Right cardiac atrium (tissue), 5 donors: ENCODE results near the gene FAM50A. TPM values are rescaled to one million over a fixed set of nuclear protein-coding genes. Genes with fewer than 3 reads are reported as not detected.
"Not testable (repeated sequence)": the region's sequence is repeated elsewhere in the genome, so short reads cannot be mapped to it uniquely, and the experiment has no call there.

ENCODE experiments used
- ATAC-seq, 2 donors: fragments of 200-7000 bp; cut with Tn5 transposase; one replicate each; pipeline versions ENCODE4 v1.8.0 to v1.9.1; 2020; ENCODE audit warnings: moderate library complexity in 2 of 2, mild to moderate bottlenecking in 1 of 2
- DNase-seq, 3 donors: peaks; one replicate each; pipeline ENCODE4 v3.0.0-alpha.2; 2020
- H3K27ac ChIP-seq: one replicate; pipeline ENCODE4 v1.5.1; 2013; ENCODE audit warnings: mild to moderate bottlenecking, low read length, control low read depth, moderate library complexity
- H3K27me3 ChIP-seq: one replicate; pipeline ENCODE4 v1.6.1; 2013; ENCODE audit not compliant: control insufficient read depth, insufficient read depth
- H3K4me1 ChIP-seq: one replicate; pipeline ENCODE4 v1.6.1; 2013; ENCODE audit warnings: low read length; ENCODE audit not compliant: control insufficient read depth, insufficient read depth
- H3K4me3 ChIP-seq: one replicate; pipeline ENCODE4 v1.5.1; 2013; ENCODE audit warnings: low read length, control low read depth
- H3K9me3 ChIP-seq: one replicate; pipeline ENCODE4 v1.6.1; 2013; ENCODE audit warnings: low read length; ENCODE audit not compliant: control insufficient read depth
- WGBS: extraction: QIAGEN DNeasy Blood & Tissue Kit; methylation state at CpG from one replicate; pipeline ENCODE4 v1.1.7; 2013; 5-methylcytosine and 5-hydroxymethylcytosine counted together
- intact Hi-C, 4 donors: fragments of 100-400 bp; cut with DNase I; formaldehyde crosslinking; loops; one replicate each; pipeline versions ENCODE4 v1.11.0 to v1.14.0; 2022 to 2023
- polyA plus RNA-seq: library from polyadenylated mRNA; stranded (reverse); fragments of 200-250 nt; gene quantifications from one replicate; pipeline ENCODE4 v1.2.3, GENCODE V29; 2013
- total RNA-seq, 4 donors: library from RNA; stranded (reverse); fragmentation: NEBNext Ultra II Directional; extraction: Animal tissue kit (Norgen Biotek cat#: 25700); gene quantifications; one replicate each; pipeline ENCODE4 v1.2.1, GENCODE V29; 2021
- donor health status: healthy with polysubstance abuse.
- donor health status: DM: no; HTN: yes; CAD: no.
- donor health status: DM: no; HTN: no; CAD: no.
- donor health status: DM: no; HTN: yes; CAD: no; lungs with severe emphysema.
- donor health status: DM: yes; HTN: yes; CAD: no.

FAM50A gene
- total and polyA plus RNA-seq, 5 donors, result 48.6 to 88.7 (median 53.3) TPM

- Histone ChIP-seq H3K9me3 (no peaks in the 10 kb centered on the region), H3K27me3 (no peaks in the 10 kb centered on the region), H3K4me3 (peak within 1 kb of the TSS; percentile 92), H3K27ac (peak within 1 kb of the TSS; percentile 89), H3K4me1 (peaks cover 6% of the 10 kb centered on the region)
- ATAC-seq, result peak; percentile 40 to 43
- peak; percentile 71 to 89 (median 86) for DNase-seq
- intact Hi-C loops, result no loop called here
- under 1% methylated on average over 77 of the region's 95 CpGs for WGBS
Observed at GRCh38 chrX:154486396-154487207, 42.7 kb downstream of the FAM50A start, which contains the start of gene UBL4A. Gene UBL4A (minus strand): TSS chrX:154486615. CDS start chrX:154486584, 31 bp downstream.

GRCh38 chrX:154487518-154488290 lies 43.8 kb downstream of the FAM50A start:
- DNase-seq (peak in 1 of 3 donors; percentile 56), ATAC-seq (no peak)
- no peak overlapping the region for H3K4me3 ChIP-seq
- no peak overlapping the region for H3K27ac ChIP-seq
- intact Hi-C loops, result no loop called here
- H3K27me3 ChIP-seq, result no peaks in the 10 kb centered on the region
- peaks cover 6% of the 10 kb centered on the region for H3K4me1 ChIP-seq
- 92% methylated on average over 28 of the region's 28 CpGs for WGBS
- H3K9me3 ChIP-seq, result no peaks in the 10 kb centered on the region

GRCh38 chrX:154488336-154489075 lies 44.6 kb downstream of the FAM50A start:
- no peak overlapping the region for H3K4me3 ChIP-seq
- no peaks in the 10 kb centered on the region for H3K9me3 ChIP-seq
- H3K27me3 ChIP-seq, result no peaks in the 10 kb centered on the region
- no peak for ATAC-seq
- intact Hi-C loops, result no loop called here
- DNase-seq, result peak in 1 of 3 donors; percentile 60
- peaks cover 6% of the 10 kb centered on the region for H3K4me1 ChIP-seq
- 89% methylated on average over 20 of the region's 20 CpGs for WGBS
- H3K27ac ChIP-seq, result no peak overlapping the region

- DNase-seq (peak in 1 of 3 donors; percentile 39), ATAC-seq (no peak)
- Histone ChIP-seq H3K4me3 (no peak overlapping the region), H3K27me3 (no peaks in the 10 kb centered on the region), H3K4me1 (peaks cover 6% of the 10 kb centered on the region), H3K27ac (no peak overlapping the region), H3K9me3 (no peaks in the 10 kb centered on the region)
- 79% methylated on average over 4 of the region's 4 CpGs for WGBS
- intact Hi-C loops, result no loop called here
Observed at GRCh38 chrX:154489182-154489581, 45.2 kb downstream of the FAM50A start.

- peaks cover 6% of the 10 kb centered on the region for H3K4me1 ChIP-seq
- intact Hi-C loops, result no loop called here
- DNase-seq (peak in 2 of 3 donors; percentile 33 to 69), ATAC-seq (peak; percentile 2 to 7)
- H3K9me3 ChIP-seq, result no peaks in the 10 kb centered on the region
- peak overlapping the region; percentile 66 for H3K27ac ChIP-seq
- peak overlapping the region; percentile 81 for H3K4me3 ChIP-seq
- 0% methylated on average over 19 of the region's 19 CpGs for WGBS
- no peaks in the 10 kb centered on the region for H3K27me3 ChIP-seq
Observed at GRCh38 chrX:154490021-154490413, 46.1 kb downstream of the FAM50A start.

GRCh38 chrX:154490414-154491083 lies 46.6 kb downstream of the FAM50A start, which contains the start of gene SLC10A3:
Gene SLC10A3 (minus strand): TSS chrX:154490629. CDS start chrX:154488940, 1,689 bp downstream.
- intact Hi-C loops, result no loop called here
- Histone ChIP-seq H3K27ac (peak within 1 kb of the TSS; percentile 83), H3K9me3 (no peaks in the 10 kb centered on the region), H3K27me3 (no peaks in the 10 kb centered on the region), H3K4me1 (peaks cover 6% of the 10 kb centered on the region), H3K4me3 (peak within 1 kb of the TSS; percentile 81)
- peak; percentile 91 to 95 for ATAC-seq
- WGBS, result 1% methylated on average over 65 of the region's 71 CpGs
- peak; percentile 94 to 97 (median 96) for DNase-seq

- H3K4me3 ChIP-seq, result no peak overlapping the region
- intact Hi-C loops, result no loop called here
- 88% methylated on average over 3 of the region's 3 CpGs for WGBS
- no peak for ATAC-seq
- peaks cover 2% of the 10 kb centered on the region for H3K4me1 ChIP-seq
- no peak overlapping the region for H3K27ac ChIP-seq
- DNase-seq, result no peak
- H3K9me3 ChIP-seq, result no peaks in the 10 kb centered on the region
- H3K27me3 ChIP-seq, result no peaks in the 10 kb centered on the region
Observed at GRCh38 chrX:154494715-154495114, 50.8 kb downstream of the FAM50A start.

- Histone ChIP-seq H3K27me3 (no peaks in the 10 kb centered on the region), H3K4me1 (no peaks in the 10 kb centered on the region), H3K9me3 (no peaks in the 10 kb centered on the region), H3K27ac (no peak overlapping the region), H3K4me3 (no peak overlapping the region)
- WGBS, result 68% methylated on average over 6 of the region's 6 CpGs
- DNase-seq (no peak), ATAC-seq (no peak)
- intact Hi-C loops, result no loop called here
Observed at GRCh38 chrX:154495472-154495922, 51.6 kb downstream of the FAM50A start.

GRCh38 chrX:154496591-154497137 lies 52.7 kb downstream of the FAM50A start:
- H3K9me3 ChIP-seq, H3K4me3 ChIP-seq, DNase-seq, H3K27me3 ChIP-seq, H3K4me1 ChIP-seq, ATAC-seq, H3K27ac ChIP-seq, intact Hi-C loops: not testable (repeated sequence)
- WGBS, result 82% methylated on average over 4 of the region's 4 CpGs
